ENCODE results near the gene EFHC1. TPM values are rescaled to one million over a fixed set of nuclear protein-coding genes. Genes with fewer than 3 reads are reported as not detected.

EFHC1 gene
- total and polyA plus RNA-seq, 2 of the 13 experiments (the other 11 are each of a cell fraction or from before 2014, with no cell fraction given): 23.4 to 29.5 TPM

- TF ChIP-seq ATF6 (CRISPR knock-in tag; conservative IDR thresholded peaks at IDR 0.05) (no peak), NFATC3 (CRISPR knock-in tag; IDR thresholded peaks at IDR 0.05) (no peak), PREB (CRISPR knock-in tag; IDR thresholded peaks at IDR 0.05) (no peak), ZNF3 (CRISPR knock-in tag; IDR thresholded peaks at IDR 0.05) (no peak), FIP1L1 (IDR thresholded peaks at IDR 0.05; ENCODE audit: borderline replicate concordance, insufficient read depth, low read depth, low read length) (no peak), HNRNPH1 (optimal IDR thresholded peaks at IDR 0.05; ENCODE audit: low read depth, low read length) (no peak), NONO (IDR thresholded peaks at IDR 0.05) (no peak), NONO (CRISPR knock-in tag; conservative IDR thresholded peaks at IDR 0.05) (peak; percentile 71; the same call in 1 of the 2 replicates), THAP8 (CRISPR knock-in tag; IDR thresholded peaks at IDR 0.05; ENCODE audit: borderline replicate concordance) (no peak), EED (CRISPR knock-in tag; IDR thresholded peaks at IDR 0.05) (no peak), ZNF432 (CRISPR knock-in tag; IDR thresholded peaks at IDR 0.05; ENCODE audit: borderline replicate concordance) (no peak), ZGPAT (CRISPR knock-in tag; IDR thresholded peaks at IDR 0.05) (peak; percentile 75; the same call in 1 of the 2 replicates), LCORL (IDR thresholded peaks at IDR 0.05) (no peak), LCORL (CRISPR knock-in tag; IDR thresholded peaks at IDR 0.05) (peak; percentile 65), CAMTA2 (CRISPR knock-in tag; IDR thresholded peaks at IDR 0.05; ENCODE audit: borderline replicate concordance) (no peak), KMT2B (CRISPR knock-in tag; IDR thresholded peaks at IDR 0.05) (peak; percentile 33; the same call in 1 of the 2 replicates), SIN3A (IDR thresholded peaks at IDR 0.05; ENCODE audit: borderline replicate concordance, low read depth, low read length) (0 out of 2 replicates have a peak, but pooled peaks have one; percentile 48), ZFP82 (CRISPR knock-in tag; IDR thresholded peaks at IDR 0.05; ENCODE audit: borderline replicate concordance) (no peak), KDM1A (CRISPR knock-in tag; IDR thresholded peaks at IDR 0.05) (peak; percentile 28; the same call in 1 of the 2 replicates), HNF1A (IDR thresholded peaks at IDR 0.05; ENCODE audit: low read depth) (no peak), HNF1A (CRISPR knock-in tag; IDR thresholded peaks at IDR 0.05; ENCODE audit: borderline replicate concordance) (0 out of 2 replicates have a peak, but pooled peaks have one; percentile 47)
Measured at GRCh38 chr6:52547647-52548352, 127.7 kb downstream of the EFHC1 start (continued).
